Suprapubic skin (tissue), 3 donors: Measurements from ENCODE around the gene UMOD.

ENCODE experiments used
- CTCF ChIP-seq, 2 donors: fragments of 200-600 bp in 1 of 2; fragments of 450-650 bp in 1 of 2; sonication (generic) in 1 of 2; IDR thresholded peaks; one replicate each; pipeline ENCODE4 v1.5.1; 2016 to 2019; ENCODE audit warnings: antibody characterized with exemption in 2 of 2, mild to moderate bottlenecking in 1 of 2, moderate library complexity in 1 of 2
- POLR2A ChIP-seq, 2 donors: fragments of 450-650 bp; IDR thresholded peaks; one replicate each; pipeline ENCODE4 v1.6.1; 2017; ENCODE audit warnings: antibody characterized with exemption in 2 of 2, mild to moderate bottlenecking in 2 of 2, moderate library complexity in 2 of 2

- TF ChIP-seq CTCF (IDR thresholded peaks at IDR 0.05) (no peak), POLR2A (IDR thresholded peaks at IDR 0.05) (no peak)
These were observed 35.8 kb downstream of the UMOD start for GRCh38 chr16:20316715-20317114.
